NT2/D1 (cell line): ENCODE measurements around the gene SNX13.

Source experiments
- DNase-seq: peaks from one replicate; pipeline ENCODE4 v3.0.0-alpha.2; 2011; ENCODE audit warnings: low read depth, low spot score
- H3K27me3 ChIP-seq: 2 replicates; pipeline ENCODE4 v1.6.0; 2011; ENCODE audit warnings: mild to moderate bottlenecking; ENCODE audit not compliant: insufficient read length, insufficient read depth
- H3K36me3 ChIP-seq: 2 replicates; pipeline ENCODE4 v1.6.1; 2011; ENCODE audit warnings: mild to moderate bottlenecking, low read length, mixed read lengths; ENCODE audit not compliant: insufficient read depth, insufficient read length
- H3K4me1 ChIP-seq: 2 replicates; pipeline ENCODE4 v1.5.1; 2011; ENCODE audit not compliant: insufficient read depth, insufficient read length
- H3K4me3 ChIP-seq: 2 replicates; pipeline ENCODE4 v1.5.1; 2011; ENCODE audit warnings: low read depth; ENCODE audit not compliant: insufficient read length
- H3K9ac ChIP-seq: 2 replicates; pipeline ENCODE4 v1.6.0; 2011; ENCODE audit warnings: low read depth; ENCODE audit not compliant: insufficient read length
- H3K9me3 ChIP-seq: 2 replicates; pipeline ENCODE4 v1.5.1; 2011; ENCODE audit warnings: mild to moderate bottlenecking, low read length; ENCODE audit not compliant: insufficient read depth
- SUZ12 ChIP-seq: IDR thresholded peaks from 2 replicates; pipeline ENCODE4 v1.6.1; 2011; ENCODE audit not compliant: insufficient read length, insufficient read depth; ENCODE audit errors: extremely low read depth
- YY1 ChIP-seq: IDR thresholded peaks from 2 replicates; pipeline ENCODE4 v1.6.1; 2011; ENCODE audit not compliant: insufficient read length, insufficient read depth
- ZNF274 ChIP-seq: IDR thresholded peaks from 2 replicates; pipeline ENCODE4 v1.6.1; 2011; ENCODE audit warnings: mild to moderate bottlenecking, low read depth, low read length

The SNX13 gene

GRCh38 chr7:17882685-17883084, 57.6 kb downstream of the SNX13 start:
- no peak for DNase-seq
- no peaks in the 10 kb centered on the region for H3K4me1 ChIP-seq
- peaks cover 4% of the 10 kb centered on the region for H3K36me3 ChIP-seq
- H3K4me3 ChIP-seq = no peak overlapping the region
- no peaks in the 10 kb centered on the region for H3K27me3 ChIP-seq
- no peaks in the 10 kb centered on the region for H3K9me3 ChIP-seq
- no peak overlapping the region for H3K9ac ChIP-seq
- no peak for TF ChIP-seq SUZ12
- no peak for TF ChIP-seq YY1
- TF ChIP-seq ZNF274 = no peak

- Histone ChIP-seq H3K36me3 (peaks cover 7% of the 10 kb centered on the region), H3K9me3 (no peaks in the 10 kb centered on the region), H3K27me3 (no peaks in the 10 kb centered on the region), H3K4me3 (no peak overlapping the region), H3K9ac (no peak overlapping the region), H3K4me1 (no peaks in the 10 kb centered on the region)
- no peak for DNase-seq
- TF ChIP-seq ZNF274 (no peak), SUZ12 (no peak), YY1 (no peak)
Measured at GRCh38 chr7:17879075-17879661, 61.1 kb downstream of the SNX13 start.

GRCh38 chr7:17878627-17879026, 61.7 kb downstream of the SNX13 start:
- H3K4me3 ChIP-seq = no peak overlapping the region
- no peak overlapping the region for H3K9ac ChIP-seq
- no peak for TF ChIP-seq SUZ12
- TF ChIP-seq ZNF274 = no peak
- no peak for TF ChIP-seq YY1

GRCh38 chr7:17871815-17872533, 68.3 kb downstream of the SNX13 start:
- Histone ChIP-seq H3K4me1 (no peaks in the 10 kb centered on the region), H3K36me3 (peaks cover 34% of the 10 kb centered on the region), H3K4me3 (no peak overlapping the region), H3K27me3 (no peaks in the 10 kb centered on the region), H3K9ac (no peak overlapping the region), H3K9me3 (no peaks in the 10 kb centered on the region)
- TF ChIP-seq YY1 (no peak), ZNF274 (no peak), SUZ12 (no peak)
- DNase-seq = no peak

More at GRCh38 chr7:17878627-17879026, 61.7 kb downstream of the SNX13 start:
- no peaks in the 10 kb centered on the region for H3K27me3 ChIP-seq
- peaks cover 10% of the 10 kb centered on the region for H3K36me3 ChIP-seq
- no peaks in the 10 kb centered on the region for H3K9me3 ChIP-seq
- no peak for DNase-seq
- H3K4me1 ChIP-seq = no peaks in the 10 kb centered on the region

- no peak for TF ChIP-seq ZNF274
- no peak for TF ChIP-seq SUZ12
- TF ChIP-seq YY1 = no peak
- Histone ChIP-seq H3K4me1 (no peaks in the 10 kb centered on the region), H3K9ac (no peak overlapping the region), H3K9me3 (no peaks in the 10 kb centered on the region), H3K36me3 (peaks cover 34% of the 10 kb centered on the region), H3K4me3 (no peak overlapping the region), H3K27me3 (no peaks in the 10 kb centered on the region)
- DNase-seq = no peak
Measured at GRCh38 chr7:17870406-17870805, 69.9 kb downstream of the SNX13 start.

GRCh38 chr7:17863809-17864143, 76.5 kb downstream of the SNX13 start:
- no peak for DNase-seq
- Histone ChIP-seq H3K36me3 (peaks cover 16% of the 10 kb centered on the region), H3K4me1 (no peaks in the 10 kb centered on the region), H3K9me3 (no peaks in the 10 kb centered on the region), H3K4me3 (no peak overlapping the region), H3K27me3 (no peaks in the 10 kb centered on the region), H3K9ac (no peak overlapping the region)
- TF ChIP-seq YY1 (no peak), SUZ12 (no peak), ZNF274 (no peak)

- Histone ChIP-seq H3K36me3 (peaks cover 16% of the 10 kb centered on the region), H3K4me1 (no peaks in the 10 kb centered on the region), H3K9me3 (no peaks in the 10 kb centered on the region), H3K9ac (no peak overlapping the region), H3K4me3 (no peak overlapping the region), H3K27me3 (no peaks in the 10 kb centered on the region)
- no peak for TF ChIP-seq ZNF274
- no peak for TF ChIP-seq SUZ12
- no peak for TF ChIP-seq YY1
- no peak for DNase-seq
Measured at GRCh38 chr7:17863095-17863808, 77.0 kb downstream of the SNX13 start.
